Ovary (tissue), 9 donors: Measurements from ENCODE around the gene MMAB. TPM values are rescaled to one million over a fixed set of nuclear protein-coding genes. Genes with fewer than 3 reads are reported as not detected.

Experiments
- DNase-seq, 5 donors: peaks; one replicate each; pipeline ENCODE4 v3.0.0-alpha.2; 2019 to 2020
- H3K27ac ChIP-seq, 2 donors: fragments of 200-600 bp; one replicate each; pipeline versions ENCODE4 v1.5.1 to v1.8.0; 2019 to 2022
- H3K27me3 ChIP-seq: fragments of 200-600 bp; one replicate; pipeline ENCODE4 v1.8.0; 2022
- H3K36me3 ChIP-seq: fragments of 200-600 bp; sonication (generic); one replicate; pipeline ENCODE4 v1.5.1; 2019
- H3K4me1 ChIP-seq: one replicate; pipeline ENCODE4 v1.8.1; 2013; ENCODE audit warnings: mild to moderate bottlenecking, moderate library complexity; ENCODE audit not compliant: insufficient read depth
- H3K4me3 ChIP-seq: fragments of 200-600 bp; sonication (generic); one replicate; pipeline ENCODE4 v1.5.1; 2017
- H3K9me3 ChIP-seq, 2 donors: fragments of 200-600 bp in 1 of 2; sonication (generic) in 1 of 2; one replicate each; pipeline versions ENCODE4 v1.5.1 to v1.8.1; 2013 to 2019; ENCODE audit warnings: mild to moderate bottlenecking in 1 of 2, moderate library complexity in 1 of 2
- EP300 ChIP-seq: sonication (generic); formaldehyde crosslinking; IDR thresholded peaks from one replicate; pipeline ENCODE4 v1.6.1; 2017; ENCODE audit warnings: antibody characterized with exemption
- POLR2A ChIP-seq: fragments of 450-650 bp; IDR thresholded peaks from one replicate; pipeline ENCODE4 v1.6.1; 2017; ENCODE audit warnings: antibody characterized with exemption, mild to moderate bottlenecking, moderate library complexity
- WGBS, 3 donors: extraction: QIAGEN DNeasy Blood & Tissue Kit in 1 of 3; methylation state at CpG; one replicate each; pipeline versions ENCODE4 v1.1.5 to v1.1.7; 2013 to 2017; 5-methylcytosine and 5-hydroxymethylcytosine counted together
- intact Hi-C, 4 donors: fragments of 100-400 bp; cut with DNase I; formaldehyde crosslinking; loops; one replicate each; pipeline versions ENCODE4 v1.11.0 to v1.15.1; 2022 to 2023
- polyA plus RNA-seq, 2 donors: library from polyadenylated mRNA; stranded (reverse); fragments of 200-250 nt in 1 of 2; fragments of 350-450 nt in 1 of 2; fragmentation: Illumina TruSeq in 1 of 2; extraction: RNeasy Lipid Tissue Mini Kit (QIAGEN cat#74804) in 1 of 2; gene quantifications; one replicate each; pipeline ENCODE4 v1.2.3, GENCODE V29; 2013 to 2014
- total RNA-seq, 7 donors: library from RNA; depleted of rRNA in 2 of 7; stranded (reverse); fragments of >200 nt in 2 of 7; fragmentation: NEBNext Ultra II Directional in 3 of 7; extraction: Animal tissue kit (Norgen Biotek cat#: 25700) in 3 of 7; gene quantifications; one replicate each; pipeline versions ENCODE4 v1.1.0 to v1.2.4, GENCODE V29; 2016 to 2023
- TF ChIP-seq, protein P1 (sequence below), 3 donors: fragments of 450-650 bp in 2 of 3; fragments of 200-600 bp in 1 of 3; IDR thresholded peaks; one replicate each; pipeline versions ENCODE4 v1.5.1 to v1.8.0; 2016 to 2022; ENCODE audit warnings: antibody characterized with exemption in 3 of 3, mild to moderate bottlenecking in 1 of 3
- donor health status: DM: no; HTN: no; CAD: no; lungs with moderate emphysema.
- donor health status: DM: no; HTN: no; CAD: no.
- donor health status: Bipolar disorder and iron deficiency.
- donor health status: DM: yes; HTN: yes; CAD: no.
- donor health status: DM: no; HTN: no; CAD: no.
- donor health status: DM: yes; HTN: yes; CAD: no.

The MMAB gene
- total and polyA plus RNA-seq, 9 donors, result 20.2 to 94.9 (median 33.2) TPM

DNA sequence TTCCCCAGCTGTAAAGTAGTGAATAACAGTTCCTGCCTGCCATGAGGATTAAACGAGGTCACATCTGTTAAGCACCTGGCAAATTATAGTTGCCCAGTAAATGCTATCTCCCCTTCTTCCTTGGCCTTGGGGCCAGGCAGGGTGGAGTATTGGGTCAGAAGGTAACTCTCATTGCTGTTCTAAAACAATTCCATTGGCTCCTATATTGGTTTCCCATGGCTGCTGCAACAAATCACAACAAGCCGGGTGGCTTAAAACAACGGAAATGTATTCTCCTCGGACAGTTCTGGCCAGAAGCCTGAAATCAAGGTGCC lies 31.9 kb downstream of the MMAB start:
- Histone ChIP-seq H3K27ac (no peak overlapping the region), H3K9me3 (no peaks in the 10 kb centered on the region), H3K36me3 (no peaks in the 10 kb centered on the region), H3K4me1 (peaks cover 5% of the 10 kb centered on the region), H3K4me3 (no peak overlapping the region), H3K27me3 (no peaks in the 10 kb centered on the region)
- no peak for TF ChIP-seq EP300
- no peak for TF ChIP-seq POLR2A
- TF ChIP-seq, protein P1, sequence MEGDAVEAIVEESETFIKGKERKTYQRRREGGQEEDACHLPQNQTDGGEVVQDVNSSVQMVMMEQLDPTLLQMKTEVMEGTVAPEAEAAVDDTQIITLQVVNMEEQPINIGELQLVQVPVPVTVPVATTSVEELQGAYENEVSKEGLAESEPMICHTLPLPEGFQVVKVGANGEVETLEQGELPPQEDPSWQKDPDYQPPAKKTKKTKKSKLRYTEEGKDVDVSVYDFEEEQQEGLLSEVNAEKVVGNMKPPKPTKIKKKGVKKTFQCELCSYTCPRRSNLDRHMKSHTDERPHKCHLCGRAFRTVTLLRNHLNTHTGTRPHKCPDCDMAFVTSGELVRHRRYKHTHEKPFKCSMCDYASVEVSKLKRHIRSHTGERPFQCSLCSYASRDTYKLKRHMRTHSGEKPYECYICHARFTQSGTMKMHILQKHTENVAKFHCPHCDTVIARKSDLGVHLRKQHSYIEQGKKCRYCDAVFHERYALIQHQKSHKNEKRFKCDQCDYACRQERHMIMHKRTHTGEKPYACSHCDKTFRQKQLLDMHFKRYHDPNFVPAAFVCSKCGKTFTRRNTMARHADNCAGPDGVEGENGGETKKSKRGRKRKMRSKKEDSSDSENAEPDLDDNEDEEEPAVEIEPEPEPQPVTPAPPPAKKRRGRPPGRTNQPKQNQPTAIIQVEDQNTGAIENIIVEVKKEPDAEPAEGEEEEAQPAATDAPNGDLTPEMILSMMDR (IDR thresholded peaks at IDR 0.05), result no peak
- intact Hi-C loops, result no loop called here
- DNase-seq, result peak in 1 of 5 donors; percentile 38
- 21 to 32% (median 25%) methylated on average over 4 of the region's 4 CpGs for WGBS, 3 donors

DNA sequence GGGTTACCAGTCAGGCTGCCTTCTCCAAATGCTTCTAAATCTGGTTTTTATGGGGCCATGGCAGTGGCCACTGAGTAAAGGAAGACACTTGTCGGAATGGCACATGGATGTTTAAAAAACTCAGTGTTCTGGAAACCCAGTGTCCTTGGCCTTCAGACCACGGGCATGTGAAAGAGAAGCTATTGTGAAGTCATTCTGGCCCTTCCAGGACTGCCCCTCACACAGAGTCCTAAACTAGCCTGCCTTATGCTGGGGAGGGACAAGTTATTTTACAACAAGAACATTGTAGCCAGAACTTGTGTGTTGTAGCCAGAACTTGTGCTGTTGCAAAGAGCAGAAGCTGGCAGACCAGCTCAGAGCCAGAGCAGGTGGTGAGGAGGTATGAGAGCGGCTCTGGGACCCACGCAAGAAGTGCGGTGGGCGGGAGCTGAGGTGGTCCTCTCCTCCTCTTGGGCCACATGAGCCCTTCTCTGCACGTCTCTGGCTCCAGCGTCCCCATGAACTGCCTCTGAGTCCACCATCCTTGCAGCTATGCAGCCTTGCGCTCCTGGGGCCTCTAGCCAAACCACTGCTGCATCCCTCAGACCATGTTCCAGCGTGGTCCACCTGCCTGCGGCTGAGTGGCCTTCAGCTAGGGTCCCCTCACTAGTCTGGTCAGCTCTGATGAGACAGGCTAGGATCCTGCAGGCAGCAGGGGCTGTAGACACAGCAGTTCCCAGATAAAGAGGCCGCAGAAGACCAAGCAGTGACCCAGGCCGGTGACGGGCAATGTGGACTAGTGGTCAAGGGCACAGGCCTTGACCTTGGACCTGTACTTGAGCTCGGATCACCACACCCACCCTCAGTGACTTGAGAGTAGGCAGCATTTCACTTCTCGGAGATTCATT lies 32.5 kb downstream of the MMAB start:
- Histone ChIP-seq H3K4me3 (no peak overlapping the region), H3K4me1 (peaks cover 5% of the 10 kb centered on the region), H3K27me3 (no peaks in the 10 kb centered on the region), H3K27ac (no peak overlapping the region), H3K36me3 (no peaks in the 10 kb centered on the region), H3K9me3 (no peaks in the 10 kb centered on the region)
- TF ChIP-seq EP300, result no peak
- TF ChIP-seq, protein P1 (IDR thresholded peaks at IDR 0.05), result no peak
- no peak for TF ChIP-seq POLR2A
- 47 to 67% (median 55%) methylated on average over 16 of the region's 16 CpGs for WGBS, 3 donors
- peak in 1 of 5 donors; percentile 52 for DNase-seq
- intact Hi-C loops, result no loop called here

DNA sequence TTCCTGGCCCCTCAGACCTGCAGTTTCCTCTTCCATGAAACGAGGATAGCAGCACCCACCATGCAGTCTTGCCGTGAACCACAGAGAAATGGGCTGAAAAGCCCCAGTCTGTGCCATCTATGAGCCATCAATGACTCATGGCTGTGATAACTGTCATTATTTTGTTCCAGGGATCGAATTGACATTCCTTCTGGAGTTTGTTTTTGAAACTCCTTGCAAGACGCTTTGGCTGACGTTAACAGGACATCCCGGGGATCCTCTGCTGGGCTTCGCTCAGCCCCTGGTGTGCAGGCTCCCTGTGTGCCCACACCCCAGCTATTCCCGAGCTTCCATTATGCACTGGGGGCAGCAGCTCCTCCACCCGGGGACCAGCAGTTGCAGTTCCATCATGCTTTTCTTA lies 33.8 kb downstream of the MMAB start:
- H3K4me1 ChIP-seq, result peaks cover 5% of the 10 kb centered on the region
- WGBS, 3 donors, result 52 to 64% (median 56%) methylated on average over 9 of the region's 9 CpGs
- intact Hi-C loops, result no loop called here
- H3K9me3 ChIP-seq, result no peaks in the 10 kb centered on the region
- H3K4me3 ChIP-seq, result no peak overlapping the region
- TF ChIP-seq, protein P1 (IDR thresholded peaks at IDR 0.05), result no peak
- TF ChIP-seq EP300, result no peak
- TF ChIP-seq POLR2A, result no peak
- DNase-seq, result peak in 1 of 5 donors; percentile 35
- no peaks in the 10 kb centered on the region for H3K36me3 ChIP-seq
- H3K27me3 ChIP-seq, result no peaks in the 10 kb centered on the region
- H3K27ac ChIP-seq, result no peak overlapping the region

DNA sequence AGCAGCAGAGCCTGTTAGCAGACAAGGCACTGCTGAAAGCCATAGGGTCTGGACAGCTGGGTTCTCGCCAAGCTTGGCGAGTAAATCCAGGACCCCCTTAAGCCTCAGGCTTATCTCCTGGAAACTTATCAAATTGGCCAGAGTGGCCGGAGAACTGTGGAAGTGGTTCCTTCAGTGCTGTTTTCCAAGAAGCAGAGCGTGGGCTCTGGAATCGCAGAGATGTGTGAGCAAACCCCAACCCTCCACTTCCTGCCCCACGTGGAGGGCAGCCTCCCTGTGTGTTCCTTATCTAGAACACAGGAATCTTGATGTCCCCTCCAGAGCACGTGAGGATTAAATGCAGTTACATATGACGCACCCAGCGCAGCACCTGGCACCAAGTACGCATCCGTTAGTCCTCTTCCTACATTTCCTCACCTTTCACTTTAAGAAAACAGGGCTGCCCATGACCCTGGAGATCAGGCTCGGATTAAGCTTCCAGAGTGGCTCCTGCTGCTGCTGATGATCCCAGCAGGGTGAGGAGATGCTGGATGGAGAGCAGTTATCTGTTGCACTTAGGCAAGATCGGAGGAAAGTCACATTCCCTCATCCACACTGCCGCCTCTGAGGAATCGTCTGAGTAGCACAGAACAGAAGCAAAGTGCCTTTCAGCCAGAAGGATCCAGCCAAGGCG lies 35.0 kb downstream of the MMAB start:
- intact Hi-C loops, result no loop called here
- peaks cover 5% of the 10 kb centered on the region for H3K4me1 ChIP-seq
- no peaks in the 10 kb centered on the region for H3K9me3 ChIP-seq
- no peak for TF ChIP-seq POLR2A
- TF ChIP-seq, protein P1 (IDR thresholded peaks at IDR 0.05), result no peak
- no peak for TF ChIP-seq EP300
- no peak overlapping the region for H3K27ac ChIP-seq
- no peaks in the 10 kb centered on the region for H3K27me3 ChIP-seq
- 37 to 53% (median 42%) methylated on average over 16 of the region's 16 CpGs for WGBS, 3 donors
- no peak overlapping the region for H3K4me3 ChIP-seq
- no peaks in the 10 kb centered on the region for H3K36me3 ChIP-seq
- DNase-seq, result no peak
